Activated T-cell treated with anti-CD3 and anti-CD28 coated beads, Interleukin-2, amount 50 U/mL, for 4 hours (primary cell): ENCODE results near the gene CCDC80. TPM values are rescaled to one million over a fixed set of nuclear protein-coding genes. Genes with fewer than 3 reads are reported as not detected.

Experiments used
- ATAC-seq, 2 donors: fragments of 200-7000 bp; cut with Tn5 transposase; one replicate each; pipeline ENCODE4 v1.10.0; 2021
- DNase-seq: peaks from one replicate; pipeline ENCODE4 v3.0.0-alpha.2; 2020
- H3K27me3 Mint-ChIP-seq: one replicate; pipeline ENCODE4 v1.8.0; 2021; ENCODE audit warnings: low read depth, mixed read lengths
- H3K36me3 Mint-ChIP-seq: one replicate; pipeline ENCODE4 v1.8.0; 2022; ENCODE audit warnings: mixed read lengths; ENCODE audit not compliant: insufficient read depth
- H3K4me1 Mint-ChIP-seq: one replicate; pipeline ENCODE4 v1.8.0; 2021; ENCODE audit warnings: low read depth, mixed read lengths
- H3K4me3 Mint-ChIP-seq: one replicate; pipeline ENCODE4 v1.8.0; 2021; ENCODE audit warnings: mild to moderate bottlenecking, moderate library complexity, mixed read lengths
- H3K9me3 Mint-ChIP-seq: one replicate; pipeline ENCODE4 v1.8.0; 2021; ENCODE audit warnings: mixed read lengths
- total RNA-seq, 3 donors: library from RNA; stranded (reverse); gene quantifications; one replicate each; pipeline ENCODE4 v1.2.1, GENCODE V29; 2021

CCDC80 gene
- total RNA-seq, 3 donors from 2014 or later, result 0.16 to 0.43 (median 0.30) TPM

DNA sequence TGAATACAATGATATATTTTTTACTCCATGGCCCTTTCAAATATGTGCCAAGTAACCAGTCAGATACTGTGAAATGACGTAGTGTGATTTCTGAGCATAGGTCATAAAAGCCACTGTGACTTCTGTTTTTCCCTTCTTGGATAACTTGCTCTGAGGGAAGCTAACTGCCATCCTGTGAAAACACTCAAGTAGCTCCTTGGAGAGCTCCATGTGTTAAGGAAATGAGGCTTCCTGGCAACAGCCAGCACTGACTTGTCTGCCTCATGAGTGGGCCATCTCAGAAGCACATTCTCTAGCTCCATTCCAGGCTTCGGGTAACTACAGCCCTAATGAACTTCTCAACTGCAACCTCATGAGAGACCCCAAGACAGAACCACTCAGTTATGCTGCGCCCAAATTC, 9.5 kb upstream of the CCDC80 start:
- Mint-ChIP-seq H3K4me3 (no peak overlapping the region), H3K4me1 (peaks cover 9% of the 10 kb centered on the region), H3K36me3 (no peaks in the 10 kb centered on the region), H3K9me3 (no peaks in the 10 kb centered on the region), H3K27me3 (peaks cover 3% of the 10 kb centered on the region)
- DNase-seq (no peak), ATAC-seq (no peak)

DNA sequence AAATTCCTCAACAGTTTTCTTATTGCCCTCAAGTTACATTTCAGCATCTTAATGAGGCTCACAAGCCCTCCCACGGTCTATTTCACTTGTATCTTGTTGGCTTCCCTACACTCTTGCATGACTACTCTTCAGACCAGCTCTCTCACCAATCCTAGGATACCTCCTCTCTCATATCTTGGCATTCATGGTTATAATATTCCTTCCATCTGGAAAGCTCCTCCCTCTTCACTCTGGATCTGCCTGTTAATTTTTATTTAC, 8.5 kb upstream of the CCDC80 start:
- no peak for ATAC-seq
- Mint-ChIP-seq H3K36me3 (no peaks in the 10 kb centered on the region), H3K9me3 (no peaks in the 10 kb centered on the region), H3K27me3 (peaks cover 3% of the 10 kb centered on the region), H3K4me1 (peaks cover 9% of the 10 kb centered on the region), H3K4me3 (no peak overlapping the region)
- no peak for DNase-seq

DNA sequence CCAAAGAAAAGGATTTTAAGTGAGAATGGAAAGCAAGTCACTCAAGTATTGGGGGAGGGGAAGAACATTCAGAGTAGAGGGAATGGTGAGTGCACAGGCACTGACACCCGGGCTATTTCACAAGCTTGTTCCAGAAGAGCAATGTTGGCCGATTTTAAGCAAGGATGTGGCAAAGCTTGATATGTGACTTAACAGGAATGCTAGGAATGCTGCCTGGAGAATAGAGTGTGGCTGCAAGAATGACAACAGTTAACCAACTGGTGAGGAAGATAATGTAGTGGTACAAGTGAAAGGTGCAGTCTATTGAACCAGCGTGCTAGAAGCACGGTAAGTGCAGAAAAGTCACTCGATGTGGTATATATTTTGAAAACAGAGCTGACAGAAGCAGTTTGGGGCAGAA, 6.2 kb upstream of the CCDC80 start:
- Mint-ChIP-seq H3K9me3 (no peaks in the 10 kb centered on the region), H3K4me3 (no peak overlapping the region), H3K27me3 (peaks cover 6% of the 10 kb centered on the region), H3K36me3 (no peaks in the 10 kb centered on the region), H3K4me1 (peaks cover 24% of the 10 kb centered on the region)
- ATAC-seq (no peak), DNase-seq (no peak)

DNA sequence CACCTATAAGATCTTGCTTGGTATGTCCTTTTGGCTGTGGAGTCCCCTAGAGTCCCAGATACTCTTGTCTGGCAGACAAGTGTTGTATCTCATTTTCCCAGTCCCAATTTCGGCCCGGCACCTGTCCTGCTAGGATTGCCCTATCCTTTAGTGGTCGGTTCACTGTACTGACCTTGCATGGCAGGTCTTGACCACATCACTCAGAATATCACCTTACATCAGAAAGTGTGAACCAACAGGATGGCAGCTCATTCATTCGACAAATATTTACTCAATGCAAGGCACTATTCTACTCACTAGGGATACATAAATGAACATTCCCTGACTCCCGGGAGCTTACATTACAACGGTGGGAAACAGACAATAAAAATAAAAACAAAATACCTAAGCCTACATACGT, 5.7 kb upstream of the CCDC80 start:
- peaks cover 24% of the 10 kb centered on the region for H3K4me1 Mint-ChIP-seq
- no peak for DNase-seq
- H3K4me3 Mint-ChIP-seq, result no peak overlapping the region
- ATAC-seq, result no peak
- H3K27me3 Mint-ChIP-seq, result peaks cover 6% of the 10 kb centered on the region
- H3K9me3 Mint-ChIP-seq, result no peaks in the 10 kb centered on the region
- H3K36me3 Mint-ChIP-seq, result no peaks in the 10 kb centered on the region

DNA sequence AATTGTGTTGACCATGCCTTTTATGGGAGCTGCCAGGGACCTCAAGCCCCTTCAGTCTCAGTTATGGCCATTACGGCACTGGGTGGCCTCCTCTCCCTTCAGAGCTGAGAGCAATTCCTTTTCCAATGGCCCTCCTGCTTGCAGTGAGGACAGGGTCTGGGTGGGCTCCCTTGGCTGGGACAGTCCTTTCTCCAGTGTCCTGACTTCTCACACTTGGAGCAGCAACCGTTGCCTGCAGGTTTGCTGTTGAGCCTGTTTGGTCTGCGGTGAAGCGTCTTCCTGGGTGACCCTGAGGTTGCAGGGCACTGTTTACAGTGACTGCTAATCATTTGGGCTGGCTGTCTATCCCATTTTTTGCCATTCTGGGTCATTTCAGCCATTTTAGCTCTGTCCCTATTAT, 3.5 kb upstream of the CCDC80 start:
- Mint-ChIP-seq H3K27me3 (peaks cover 6% of the 10 kb centered on the region), H3K36me3 (no peaks in the 10 kb centered on the region)

DNA sequence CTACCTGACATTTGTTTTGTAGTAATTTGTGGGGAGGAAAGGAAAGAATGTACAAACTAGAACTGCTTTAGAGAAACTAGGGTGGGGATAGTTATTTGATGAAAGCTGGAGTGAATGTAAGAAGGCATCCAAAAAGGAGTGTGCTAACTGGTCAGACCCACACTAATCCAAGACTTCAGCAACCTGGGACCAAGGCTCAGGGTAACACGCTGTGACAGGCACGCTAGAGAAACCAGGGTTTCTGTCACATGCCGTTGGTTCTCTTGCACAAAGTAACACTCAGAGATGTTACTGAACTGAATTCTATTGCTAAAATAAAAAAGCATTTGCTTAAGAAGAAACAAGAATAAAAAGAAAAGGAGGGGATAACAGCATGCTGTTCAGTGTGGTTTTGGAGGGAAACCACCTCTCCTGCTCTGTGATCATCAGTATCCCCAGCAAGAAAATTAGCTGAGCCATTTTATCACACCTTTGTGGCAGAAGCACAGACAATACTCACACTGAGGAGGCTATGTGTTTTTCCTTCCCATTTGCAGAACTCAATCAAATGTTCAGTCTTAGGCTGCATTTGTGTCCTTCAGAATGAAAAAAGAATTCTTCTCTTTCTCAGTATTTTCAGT, 2.8 kb upstream of the CCDC80 start:
- peak in 1 of 2 donors; percentile 29 for ATAC-seq

More for the DNA sequence above, 3.5 kb upstream of the CCDC80 start:
- ATAC-seq (no peak), DNase-seq (no peak)
- Mint-ChIP-seq H3K4me3 (no peak overlapping the region), H3K4me1 (peaks cover 21% of the 10 kb centered on the region), H3K9me3 (no peaks in the 10 kb centered on the region)

DNA sequence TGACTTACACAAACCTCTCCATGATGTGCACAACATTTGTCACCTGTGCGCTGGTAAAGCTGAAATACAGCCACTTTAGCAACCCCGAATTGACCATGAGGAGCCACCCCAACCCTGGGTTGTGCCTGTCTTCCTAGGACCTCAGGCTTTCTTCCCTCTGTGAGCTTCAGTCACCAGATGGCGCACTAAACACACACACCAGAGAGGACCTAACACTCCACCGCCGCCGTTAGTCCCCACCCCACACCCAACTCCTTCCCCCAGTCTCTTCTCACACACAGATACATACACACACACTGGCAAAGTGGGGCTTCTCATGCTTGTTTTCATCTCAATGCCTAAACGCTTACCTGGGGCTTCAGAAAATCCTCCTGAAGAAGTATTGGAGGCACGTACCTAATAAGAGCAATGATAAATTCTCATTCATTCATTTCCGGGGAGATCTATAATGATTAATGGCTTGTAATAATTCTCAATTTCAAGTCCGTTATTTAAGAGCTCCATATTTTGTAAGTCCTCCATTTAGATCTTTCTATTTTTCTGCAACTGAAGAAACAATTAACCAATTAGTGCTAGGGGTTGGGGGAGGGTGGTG, 2.1 kb upstream of the CCDC80 start:
- Mint-ChIP-seq H3K27me3 (peaks cover 6% of the 10 kb centered on the region), H3K36me3 (no peaks in the 10 kb centered on the region)

More for the DNA sequence above, 2.8 kb upstream of the CCDC80 start:
- H3K4me3 Mint-ChIP-seq, result no peak overlapping the region
- DNase-seq, result no peak
- H3K4me1 Mint-ChIP-seq, result peaks cover 16% of the 10 kb centered on the region
- peaks cover 6% of the 10 kb centered on the region for H3K27me3 Mint-ChIP-seq
- H3K9me3 Mint-ChIP-seq, result no peaks in the 10 kb centered on the region
- H3K36me3 Mint-ChIP-seq, result no peaks in the 10 kb centered on the region

DNA sequence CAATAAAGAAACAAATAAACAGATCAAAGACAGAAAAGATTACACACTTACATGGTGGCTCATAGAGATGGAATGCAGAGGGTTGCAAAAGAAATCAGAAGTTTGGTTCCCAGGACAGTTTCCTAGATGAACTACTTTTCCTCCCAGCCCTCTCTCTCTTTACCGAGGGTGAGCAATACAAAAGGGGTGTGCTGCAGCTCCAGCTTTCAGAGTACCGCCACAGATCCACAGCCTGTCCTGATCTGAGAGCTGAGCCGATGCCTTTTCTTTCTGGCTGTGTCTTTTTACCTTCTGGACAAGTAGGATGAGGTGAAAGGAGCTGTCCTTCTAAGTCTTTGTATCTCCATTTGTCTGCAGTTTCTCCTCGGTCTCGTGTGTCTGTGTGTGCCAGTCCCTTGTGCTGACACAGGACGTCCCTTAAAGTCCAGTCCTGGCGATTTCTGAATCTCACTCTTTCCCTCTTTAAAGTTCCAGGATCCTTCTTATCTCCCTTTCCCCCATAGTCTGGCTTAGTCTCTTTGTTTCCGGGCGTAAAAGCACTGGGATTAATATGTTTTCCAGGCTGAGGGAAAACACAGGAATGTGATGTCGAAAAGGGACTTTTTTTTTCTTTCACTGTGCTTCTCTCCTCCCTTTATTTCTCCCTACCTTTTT, 540 bp downstream of the CCDC80 start:
- Mint-ChIP-seq H3K4me3 (no peak overlapping the region), H3K4me1 (peaks cover 18% of the 10 kb centered on the region), H3K36me3 (no peaks in the 10 kb centered on the region), H3K27me3 (peaks cover 3% of the 10 kb centered on the region), H3K9me3 (no peaks in the 10 kb centered on the region)
- no peak for ATAC-seq
- DNase-seq, result no peak

More for the DNA sequence above, 2.1 kb upstream of the CCDC80 start:
- H3K4me1 Mint-ChIP-seq, result peaks cover 15% of the 10 kb centered on the region
- DNase-seq, result peak; percentile 75
- peak overlapping the region; percentile 72 for H3K4me3 Mint-ChIP-seq
- ATAC-seq, result peak; percentile 97 to 99
- no peaks in the 10 kb centered on the region for H3K9me3 Mint-ChIP-seq

DNA sequence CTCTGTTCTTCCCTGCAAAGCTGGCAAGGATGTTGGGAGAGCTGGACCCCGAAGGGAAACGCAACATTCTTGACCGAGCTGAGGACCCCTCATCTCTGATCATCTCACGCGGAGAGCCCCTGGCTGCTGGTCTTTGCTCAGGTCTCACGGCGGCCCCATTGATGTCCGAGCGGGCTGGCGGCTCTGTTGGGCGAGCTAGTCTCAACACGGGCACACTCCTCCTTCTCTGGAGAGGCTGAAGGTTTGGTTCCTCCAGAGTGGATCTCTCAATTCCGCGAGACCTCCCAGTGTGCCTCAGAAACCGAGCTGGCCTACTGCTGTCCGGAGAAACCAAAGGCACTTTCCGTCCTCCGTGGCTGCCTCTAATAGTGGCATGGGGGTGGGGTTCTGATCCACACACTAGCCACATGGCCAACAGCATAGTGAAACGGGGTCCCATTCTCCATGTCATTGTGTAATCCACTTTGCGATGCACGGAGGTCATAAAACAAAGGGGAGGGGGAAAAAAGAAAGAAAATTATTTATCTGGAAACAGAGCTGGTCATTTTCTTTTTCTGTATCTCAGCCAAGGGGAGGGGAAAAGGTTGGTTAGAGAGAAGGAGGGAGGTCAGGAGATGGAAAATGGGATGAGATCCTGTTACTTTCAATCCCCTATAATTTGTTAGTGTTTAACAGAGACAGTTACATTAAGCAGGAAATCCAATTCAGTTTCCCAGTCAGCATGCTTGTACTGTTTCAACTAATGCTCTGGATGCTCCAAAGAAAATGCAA, 1.3 kb downstream of the CCDC80 start:
- Mint-ChIP-seq H3K4me3 (no peak overlapping the region), H3K4me1 (peaks cover 20% of the 10 kb centered on the region), H3K9me3 (no peaks in the 10 kb centered on the region), H3K27me3 (peaks cover 3% of the 10 kb centered on the region), H3K36me3 (no peaks in the 10 kb centered on the region)
- ATAC-seq (no peak), DNase-seq (no peak)

DNA sequence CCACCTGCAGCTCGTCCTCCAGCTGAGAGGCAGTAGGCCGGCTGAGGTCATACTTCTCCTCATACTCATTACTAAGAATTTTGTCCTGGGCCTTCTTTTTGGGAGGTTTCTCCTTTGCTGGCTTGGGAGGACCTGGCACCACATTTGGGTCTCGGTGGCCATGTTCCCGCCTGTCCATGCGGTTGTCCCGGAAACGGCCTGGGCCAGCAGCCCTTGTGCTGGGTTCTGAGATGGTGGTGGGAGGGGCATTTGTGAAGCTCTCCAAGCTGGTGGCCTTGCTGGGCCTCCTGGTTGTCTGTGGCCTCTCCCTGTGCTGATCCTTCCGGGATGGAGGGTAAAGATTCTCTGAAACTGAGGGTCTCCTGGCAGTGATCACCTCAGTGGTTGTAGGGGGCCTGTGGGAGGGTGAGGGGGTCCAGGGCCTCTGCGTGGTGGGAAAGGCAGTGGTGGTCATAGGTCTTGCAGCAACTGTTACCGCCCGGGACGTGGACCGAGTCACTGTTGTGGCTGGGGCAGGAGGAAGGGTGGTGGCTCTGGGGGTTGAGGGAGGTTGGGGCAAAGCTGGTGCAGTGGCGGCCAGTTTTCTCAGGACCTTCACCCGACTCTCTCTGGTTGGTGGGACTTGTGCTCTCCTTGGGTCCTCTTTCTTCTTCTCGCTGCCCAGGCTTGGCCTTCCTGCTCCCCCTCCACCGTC, 2.5 kb downstream of the CCDC80 start:
- ATAC-seq (no peak), DNase-seq (no peak)
- H3K36me3 Mint-ChIP-seq, result no peaks in the 10 kb centered on the region
- H3K27me3 Mint-ChIP-seq, result peaks cover 3% of the 10 kb centered on the region
- H3K4me3 Mint-ChIP-seq, result no peak overlapping the region
- peaks cover 12% of the 10 kb centered on the region for H3K4me1 Mint-ChIP-seq
- no peaks in the 10 kb centered on the region for H3K9me3 Mint-ChIP-seq

DNA sequence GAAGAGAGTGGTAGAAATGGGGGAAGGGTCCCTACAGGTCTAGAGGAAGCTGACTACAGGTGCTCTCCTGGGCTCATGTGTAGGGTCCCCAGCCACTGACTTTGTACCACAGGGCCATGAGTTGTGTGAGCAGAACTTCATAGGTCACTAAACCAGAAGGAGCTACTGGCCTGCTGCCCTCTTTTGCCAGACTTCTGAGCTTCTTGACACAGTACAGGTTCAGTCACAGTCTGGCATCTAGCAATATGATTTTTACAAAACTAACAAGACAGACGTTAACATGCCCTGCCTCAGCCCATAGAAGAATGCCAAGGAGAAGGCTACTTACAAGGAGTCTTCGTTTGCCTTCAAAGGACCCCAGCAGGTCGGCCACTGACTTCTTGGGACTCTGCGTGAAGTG, 3.2 kb downstream of the CCDC80 start:
- DNase-seq (no peak), ATAC-seq (no peak)
- Mint-ChIP-seq H3K9me3 (no peaks in the 10 kb centered on the region), H3K4me1 (peaks cover 5% of the 10 kb centered on the region), H3K27me3 (peaks cover 2% of the 10 kb centered on the region), H3K4me3 (no peak overlapping the region), H3K36me3 (no peaks in the 10 kb centered on the region)

DNA sequence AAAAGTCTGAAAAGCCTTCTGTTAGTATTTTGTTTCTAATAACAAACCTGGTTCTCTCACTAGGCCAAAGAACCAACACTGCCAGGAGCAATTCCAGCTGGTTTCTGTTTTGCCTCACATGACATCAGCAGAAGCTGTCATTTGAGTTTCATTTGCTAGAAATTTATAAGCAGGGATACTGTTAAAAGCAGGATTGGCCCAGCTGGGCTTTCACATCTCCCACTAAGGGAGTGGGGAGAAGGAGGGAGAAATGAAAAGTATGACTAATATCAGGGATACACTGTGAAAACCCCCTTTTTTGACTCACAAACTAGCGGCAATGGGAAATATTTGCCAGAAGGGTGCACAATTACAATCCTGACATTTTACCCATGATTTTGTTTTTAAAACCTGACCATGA, 5.3 kb downstream of the CCDC80 start:
- H3K4me3 Mint-ChIP-seq, result no peak overlapping the region
- no peaks in the 10 kb centered on the region for H3K36me3 Mint-ChIP-seq
- H3K4me1 Mint-ChIP-seq, result peaks cover 5% of the 10 kb centered on the region
- no peak for DNase-seq
- ATAC-seq, result no peak
- no peaks in the 10 kb centered on the region for H3K9me3 Mint-ChIP-seq
- peaks cover 2% of the 10 kb centered on the region for H3K27me3 Mint-ChIP-seq

DNA sequence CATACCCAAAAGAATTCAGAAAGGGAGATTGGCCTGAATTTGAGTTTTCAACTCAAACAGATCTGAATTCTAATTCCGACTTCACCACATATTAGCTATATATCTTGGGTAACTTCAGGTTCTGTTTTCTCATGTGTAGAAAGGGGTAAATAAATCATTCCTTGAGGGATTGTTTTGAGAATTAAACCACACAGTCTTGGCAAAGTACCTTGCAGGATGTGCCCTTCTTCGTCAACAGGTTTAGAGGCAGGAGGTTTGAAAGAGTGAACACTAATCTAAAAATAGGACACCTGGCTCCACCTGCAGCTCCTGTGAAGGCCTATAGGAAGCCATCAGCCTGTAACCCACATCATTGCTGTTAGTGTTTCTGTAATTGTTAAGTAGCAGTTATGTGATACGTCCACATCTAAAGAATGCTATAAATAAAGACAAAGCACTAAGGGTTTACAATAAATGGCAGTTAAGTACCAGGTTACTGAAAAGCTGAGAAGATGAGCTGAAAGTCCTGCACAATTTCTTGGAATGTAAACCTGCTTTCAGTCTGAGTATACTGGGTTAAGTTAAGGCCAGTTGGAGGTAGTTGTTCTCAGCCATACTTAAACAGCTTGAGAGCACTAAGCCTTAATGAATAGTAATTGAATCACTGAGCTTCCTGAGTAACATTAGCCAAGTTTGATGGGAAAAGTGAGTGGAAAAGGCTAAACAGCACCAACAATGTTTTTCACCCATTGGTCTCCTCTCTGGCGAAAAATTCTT, 6.0 kb downstream of the CCDC80 start:
- ATAC-seq, result no peak
- Mint-ChIP-seq H3K4me1 (peaks cover 5% of the 10 kb centered on the region), H3K36me3 (no peaks in the 10 kb centered on the region), H3K9me3 (no peaks in the 10 kb centered on the region), H3K27me3 (peaks cover 2% of the 10 kb centered on the region), H3K4me3 (no peak overlapping the region)
- DNase-seq, result no peak

DNA sequence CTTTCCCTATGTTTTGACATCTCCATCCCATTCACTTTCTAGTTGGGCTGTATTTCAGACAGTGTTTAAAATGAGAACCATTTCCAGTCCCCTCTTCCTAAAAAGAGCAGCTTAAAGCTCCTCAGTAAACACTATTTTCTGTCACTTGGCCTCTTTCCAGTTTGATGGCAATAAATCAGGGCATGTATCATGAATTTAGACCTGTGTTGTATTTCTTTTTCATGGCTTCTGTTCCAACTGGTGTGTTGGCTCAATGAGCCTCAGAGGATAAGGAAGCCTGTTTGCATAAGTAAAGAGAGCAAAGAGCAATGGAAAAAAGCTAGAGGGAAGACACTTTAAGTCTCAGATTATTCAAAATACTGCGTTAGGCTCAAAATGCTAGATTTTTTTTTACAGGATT, 7.2 kb downstream of the CCDC80 start:
- Mint-ChIP-seq H3K27me3 (peaks cover 2% of the 10 kb centered on the region), H3K9me3 (no peaks in the 10 kb centered on the region), H3K4me1 (peaks cover 5% of the 10 kb centered on the region), H3K36me3 (no peaks in the 10 kb centered on the region), H3K4me3 (no peak overlapping the region)
- no peak for ATAC-seq
- no peak for DNase-seq
